Mesangial cell (primary cell): ENCODE data around the gene ZBTB7B. TPM values are rescaled to one million over a fixed set of nuclear protein-coding genes. Genes with fewer than 3 reads are reported as not detected.

Experiments
- total RNA-seq: library from RNA; depleted of rRNA; stranded (reverse); fragments of >200 nt; gene quantifications from 2 replicates; pipeline ENCODE4 v1.2.3, GENCODE V29; 2015

The ZBTB7B gene
- total RNA-seq, result 19.1 and 23.5 TPM in 2 replicates

GRCh38 chr1:155002464-155003226, at the start of gene ZBTB7B:
Gene ZBTB7B (plus strand): TSS chr1:155002802. CDS start chr1:155014661, 11,859 bp downstream.

GRCh38 chr1:154955718-154956543, 46.7 kb upstream of the ZBTB7B start, which contains the start of gene PBXIP1:
Gene PBXIP1 (minus strand): TSS chr1:154956099. CDS start chr1:154953721, 2,378 bp downstream.

GRCh38 chr1:154961207-154962155, 41.1 kb upstream of the ZBTB7B start, which contains the start of gene PYGO2:
Gene PYGO2 (minus strand): TSS chr1:154961782. CDS start chr1:154961576, 206 bp downstream.

GRCh38 chr1:154970631-154971340, 31.8 kb upstream of the ZBTB7B start, which contains the start of gene SHC1:
Gene SHC1 (minus strand): TSS chr1:154970747. CDS start chr1:154970526, 221 bp downstream.

GRCh38 chr1:154974102-154974807, 28.3 kb upstream of the ZBTB7B start, which contains the start of gene CKS1B:
Gene CKS1B (plus strand): TSS chr1:154974681. CDS start chr1:154974746, 65 bp downstream.

GRCh38 chr1:154982897-154983648, 19.5 kb upstream of the ZBTB7B start, which contains the start of gene FLAD1:
Gene FLAD1 (plus strand): TSS chr1:154983344. CDS start chr1:154983695, 351 bp downstream.

GRCh38 chr1:154993572-154994268, 8.9 kb upstream of the ZBTB7B start, which contains the start of gene LENEP:
Gene LENEP (plus strand): TSS chr1:154993586. CDS start chr1:154993608, 22 bp downstream.

GRCh38 chr1:155033524-155033923, 30.9 kb downstream of the ZBTB7B start, which contains the start of the genes DCST1 and DCST2:
Gene DCST1 (plus strand): TSS chr1:155033824. CDS start chr1:155034037, 213 bp downstream.
Gene DCST2 (minus strand): TSS chr1:155033781. CDS start chr1:155033701, 80 bp downstream.

GRCh38 chr1:155050560-155051341, 48.1 kb downstream of the ZBTB7B start, which contains the start of gene ADAM15:
Gene ADAM15 (plus strand): TSS chr1:155051316. CDS start chr1:155051387, 71 bp downstream.

GRCh38 chr1:155063550-155064110, 61.0 kb downstream of the ZBTB7B start, which contains the start of gene EFNA4:
Gene EFNA4 (plus strand): TSS chr1:155063740. CDS start chr1:155063824, 84 bp downstream.

Other genes starting within 250 kb of the ZBTB7B start
- gene KCNN3, start 132.5 kb upstream of the ZBTB7B start, total RNA-seq, result under 0.01 TPM in 2 replicates
- 10.8 and 13.6 TPM in 2 replicates for gene PMVK, start 66.1 kb upstream of the ZBTB7B start, total RNA-seq
- 19.6 and 134 TPM in 2 replicates for gene PBXIP1, start 46.7 kb upstream of the ZBTB7B start, total RNA-seq
- gene PYGO2, start 41.0 kb upstream of the ZBTB7B start, total RNA-seq, result 21.0 and 27.5 TPM in 2 replicates
- 197 and 225 TPM in 2 replicates for gene SHC1, start 32.1 kb upstream of the ZBTB7B start, total RNA-seq
- gene CKS1B, start 28.1 kb upstream of the ZBTB7B start, total RNA-seq, result 35.0 and 288 TPM in 2 replicates
- 39.6 and 50.0 TPM in 2 replicates for gene FLAD1, start 19.5 kb upstream of the ZBTB7B start, total RNA-seq
- 0.89 TPM in 1 of 2 replicates, not detected in the other for gene LENEP, start 9.2 kb upstream of the ZBTB7B start, total RNA-seq
- gene DCST2, start 31.0 kb downstream of the ZBTB7B start, total RNA-seq, result 0.13 TPM in 1 of 2 replicates, not detected in the other
- not detected in 2 replicates for gene DCST1, start 31.0 kb downstream of the ZBTB7B start, total RNA-seq
- 116 and 227 TPM in 2 replicates for gene ADAM15, start 48.5 kb downstream of the ZBTB7B start, total RNA-seq
- gene EFNA4, start 60.9 kb downstream of the ZBTB7B start, total RNA-seq, result 13.5 and 17.6 TPM in 2 replicates
- gene EFNA3, start 76.0 kb downstream of the ZBTB7B start, total RNA-seq, result 0.98 and 4.3 TPM in 2 replicates
- gene EFNA1, start 125.1 kb downstream of the ZBTB7B start, total RNA-seq, result 10.6 and 41.1 TPM in 2 replicates
- gene SLC50A1, start 133.1 kb downstream of the ZBTB7B start, total RNA-seq, result 42.0 and 45.3 TPM in 2 replicates
- gene DPM3, start 137.7 kb downstream of the ZBTB7B start, total RNA-seq, result 65.3 and 79.0 TPM in 2 replicates
- 239 and 262 TPM in 2 replicates for gene KRTCAP2, start 170.5 kb downstream of the ZBTB7B start, total RNA-seq
- 6.0 and 11.2 TPM in 2 replicates for gene TRIM46, start 171.0 kb downstream of the ZBTB7B start, total RNA-seq
- 10.3 and 67.4 TPM in 2 replicates for gene THBS3, start 205.1 kb downstream of the ZBTB7B start, total RNA-seq
- gene MTX1, start 205.9 kb downstream of the ZBTB7B start, total RNA-seq, result 113 and 146 TPM in 2 replicates